ENCODE results near the gene MAGEA9. TPM values are rescaled to one million over a fixed set of nuclear protein-coding genes. Genes with fewer than 3 reads are reported as not detected.

MAGEA9 gene

DNA sequence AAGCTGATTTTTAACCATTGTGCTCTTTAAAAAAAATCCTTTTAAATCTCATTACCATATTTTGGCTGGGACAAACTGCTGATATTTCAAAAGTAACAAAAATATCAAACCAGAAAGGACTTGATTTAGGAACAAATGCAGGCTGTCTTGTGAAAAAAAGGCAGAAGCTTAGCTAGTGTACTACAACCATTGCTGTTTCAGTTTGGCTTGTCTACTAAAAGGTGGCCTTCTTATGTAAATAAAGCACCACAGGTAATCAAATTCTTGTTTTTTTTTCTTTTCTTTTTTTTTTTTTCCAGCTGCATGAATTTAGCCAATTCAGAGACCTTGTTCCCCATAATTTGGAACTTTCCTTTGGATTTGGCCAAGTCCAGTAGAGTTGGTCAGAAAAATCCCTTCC is 55.4 kb downstream of the MAGEA9 start:
- H2BK12ac ChIP-seq (ENCODE audit: low read length in 2 of 2): no peak overlapping the region
- DNase-seq: no peak
- H3K27ac ChIP-seq (ENCODE audit: low read length, poor library complexity, severe bottlenecking): no peak overlapping the region
- no peak overlapping the region for H2BK5ac ChIP-seq (ENCODE audit: low read depth, low read length, poor library complexity, severe bottlenecking)
- H2BK120ac ChIP-seq (ENCODE audit: low read depth, low read length): no peak overlapping the region
- H2BK15ac ChIP-seq (ENCODE audit: low read depth, poor library complexity, severe bottlenecking): no peak overlapping the region
- H3K18ac ChIP-seq (ENCODE audit: low read depth in 1 of 2, low read length in 2 of 2): no peak overlapping the region
- H3K4me3 ChIP-seq (ENCODE audit: insufficient read depth in 1 of 2, low read depth in 1 of 2, low read length in 2 of 2): no peak overlapping the region
- H3K36me3 ChIP-seq (ENCODE audit: control insufficient read depth in 1 of 2, insufficient read depth in 2 of 2, low read depth in 1 of 2, low read length in 2 of 2): no peaks in the 10 kb centered on the region
- no peak overlapping the region for H3K14ac ChIP-seq (ENCODE audit: low read length in 2 of 2)
- peaks cover 0 to 4% of the 10 kb centered on the region in 2 experiments for H3K27me3 ChIP-seq (ENCODE audit: control insufficient read depth in 1 of 2, insufficient read depth in 1 of 2, low read length in 2 of 2)
- H3K23ac ChIP-seq (ENCODE audit: low read length in 2 of 2): no peak overlapping the region
- H3K4ac ChIP-seq (ENCODE audit: low read depth in 1 of 2, low read length in 2 of 2): no peak overlapping the region
- H2AFZ ChIP-seq (ENCODE audit: low read depth, low read length): no peak overlapping the region
- H2AK5ac ChIP-seq (ENCODE audit: low read length, severe bottlenecking): no peak overlapping the region
- no peaks in the 10 kb centered on the region for H3K4me1 ChIP-seq (ENCODE audit: control insufficient read depth, insufficient read depth, low read depth, low read length)
- no peak overlapping the region for H3K9ac ChIP-seq (ENCODE audit: low read length)
- no peak overlapping the region for H4K91ac ChIP-seq (ENCODE audit: low read length)
- no peak overlapping the region for H3K4me2 ChIP-seq (ENCODE audit: low read length, poor library complexity, severe bottlenecking)
- no peaks in the 10 kb centered on the region for H3K79me1 ChIP-seq (replicated peaks; ENCODE audit: low read length, poor library complexity, severe bottlenecking)
- no peaks in the 10 kb centered on the region for H3K9me3 ChIP-seq (ENCODE audit: control insufficient read depth, low read length)
- no peak overlapping the region for H4K8ac ChIP-seq (ENCODE audit: low read length)

Small RNA genes lying within 50 kb of the gene (small RNA-seq; reads per million reads assigned to genes)
- gene AC244098.1 (ENCODE audit: low read depth) (not detected), gene AC244098.2 (ENCODE audit: low read depth) (not detected), gene AC244098.3 (ENCODE audit: low read depth) (not detected)

All from mesenchymal stem cell (in vitro differentiated cells and primary cell).